ENCODE data around the gene WSB2. TPM values are rescaled to one million over a fixed set of nuclear protein-coding genes. Genes with fewer than 3 reads are reported as not detected.
"Not testable (repeated sequence)": the region's sequence is repeated elsewhere in the genome, so short reads cannot be mapped to it uniquely, and the experiment has no call there.

WSB2 gene
- polyA plus RNA-seq, 1 donor = 68.1 TPM

DNA sequence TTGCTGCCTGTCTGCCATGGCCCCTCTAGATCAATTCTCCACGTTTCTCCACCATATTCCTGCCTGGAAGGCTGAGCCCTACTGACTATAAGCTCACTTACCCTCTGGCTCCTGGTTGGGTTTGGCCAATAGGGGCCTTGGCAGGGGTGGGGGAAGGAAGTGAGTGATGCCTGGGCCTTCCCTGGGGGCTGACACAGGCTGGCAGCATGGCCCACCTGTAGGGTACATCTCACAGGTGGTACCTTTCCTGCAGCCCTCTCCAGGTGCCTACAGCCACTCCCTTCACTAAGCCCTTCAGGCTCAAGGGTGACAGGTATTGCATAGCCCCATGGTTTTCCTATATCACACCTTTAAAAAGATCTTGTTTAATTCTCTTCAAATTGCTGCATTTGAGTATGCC is 40.9 kb downstream of the WSB2 start:
- DNase-seq = no peak
- no peaks in the 10 kb centered on the region for H3K27me3 ChIP-seq (ENCODE audit: control insufficient read depth, insufficient read depth, low read length)
- H3K9me3 ChIP-seq (ENCODE audit: control insufficient read depth, low read depth, low read length) = no peaks in the 10 kb centered on the region
- H3K27ac ChIP-seq (ENCODE audit: low read length) = no peak overlapping the region
- no peak overlapping the region for H3K4me3 ChIP-seq (ENCODE audit: low read length)
- H3K36me3 ChIP-seq (ENCODE audit: control insufficient read depth, insufficient read depth, low read length) = peaks cover 32% of the 10 kb centered on the region
- WGBS (ENCODE audit: insufficient coverage, low lambda C conversion rate) = no CpG with 5 or more reads among the region's 1 CpG
- H3K4me1 ChIP-seq (ENCODE audit: control insufficient read depth, insufficient read depth, low read length) = no peaks in the 10 kb centered on the region

GRCh38 chr12:118017926-118018325 is 43.1 kb downstream of the WSB2 start:
- DNase-seq = no peak
- Histone ChIP-seq H3K4me3 (ENCODE audit: low read length) (no peak overlapping the region), H3K36me3 (ENCODE audit: control insufficient read depth, insufficient read depth, low read length) (peaks cover 27% of the 10 kb centered on the region)

GRCh38 chr12:118016424-118017264 is 44.3 kb downstream of the WSB2 start, which contains the start of gene RFC5:
TSS of gene RFC5 (plus strand) at chr12:118016703. CDS start at chr12:118016828, 125 bp downstream.
- H3K27ac ChIP-seq (ENCODE audit: low read length) = no peak within 1 kb of the TSS
- H3K9me3 ChIP-seq (ENCODE audit: control insufficient read depth, low read depth, low read length) = no peaks in the 10 kb centered on the region
- no peaks in the 10 kb centered on the region for H3K4me1 ChIP-seq (ENCODE audit: control insufficient read depth, insufficient read depth, low read length)
- DNase-seq = peak; percentile 96 to 97
- peak within 1 kb of the TSS; percentile 82 for H3K4me3 ChIP-seq (ENCODE audit: low read length)
- no peaks in the 10 kb centered on the region for H3K27me3 ChIP-seq (ENCODE audit: control insufficient read depth, insufficient read depth, low read length)
- H3K36me3 ChIP-seq (ENCODE audit: control insufficient read depth, insufficient read depth, low read length) = peaks cover 21% of the 10 kb centered on the region
- no CpG with 5 or more reads among the region's 61 CpGs for WGBS (ENCODE audit: insufficient coverage, low lambda C conversion rate)

More at GRCh38 chr12:118017926-118018325, 43.1 kb downstream of the WSB2 start:
- H3K9me3 ChIP-seq (ENCODE audit: control insufficient read depth, low read depth, low read length) = no peaks in the 10 kb centered on the region
- no peaks in the 10 kb centered on the region for H3K4me1 ChIP-seq (ENCODE audit: control insufficient read depth, insufficient read depth, low read length)
- no peaks in the 10 kb centered on the region for H3K27me3 ChIP-seq (ENCODE audit: control insufficient read depth, insufficient read depth, low read length)
- H3K27ac ChIP-seq (ENCODE audit: low read length) = no peak overlapping the region

DNA sequence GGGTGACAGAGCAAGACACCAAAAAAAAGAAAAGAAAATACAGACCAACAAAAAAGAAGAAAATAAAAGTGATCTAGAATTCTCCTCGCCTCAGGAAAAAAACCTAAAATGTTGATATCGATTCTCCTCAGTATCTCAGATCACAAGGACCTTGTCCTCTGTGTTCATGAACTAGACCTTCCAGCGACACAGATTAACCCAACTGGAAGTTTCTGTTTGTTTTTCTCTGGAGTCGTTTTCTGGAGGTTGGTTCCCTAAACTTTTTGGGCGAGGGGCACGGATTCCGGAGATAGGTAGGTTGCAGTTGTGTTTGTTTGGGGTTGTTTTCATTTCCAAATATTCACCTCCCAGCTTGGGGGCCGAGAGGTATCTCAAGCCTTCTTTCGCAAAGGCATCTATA is 45.0 kb downstream of the WSB2 start:
- WGBS (ENCODE audit: insufficient coverage, low lambda C conversion rate) = 25% methylated on average over 2 of the region's 9 CpGs
- Histone ChIP-seq H3K4me1 (ENCODE audit: control insufficient read depth, insufficient read depth, low read length) (no peaks in the 10 kb centered on the region), H3K27ac (ENCODE audit: low read length) (no peak overlapping the region), H3K36me3 (ENCODE audit: control insufficient read depth, insufficient read depth, low read length) (peaks cover 15% of the 10 kb centered on the region), H3K4me3 (ENCODE audit: low read length) (peak overlapping the region; percentile 82), H3K9me3 (ENCODE audit: control insufficient read depth, low read depth, low read length) (no peaks in the 10 kb centered on the region), H3K27me3 (ENCODE audit: control insufficient read depth, insufficient read depth, low read length) (no peaks in the 10 kb centered on the region)
- DNase-seq = no peak

DNA sequence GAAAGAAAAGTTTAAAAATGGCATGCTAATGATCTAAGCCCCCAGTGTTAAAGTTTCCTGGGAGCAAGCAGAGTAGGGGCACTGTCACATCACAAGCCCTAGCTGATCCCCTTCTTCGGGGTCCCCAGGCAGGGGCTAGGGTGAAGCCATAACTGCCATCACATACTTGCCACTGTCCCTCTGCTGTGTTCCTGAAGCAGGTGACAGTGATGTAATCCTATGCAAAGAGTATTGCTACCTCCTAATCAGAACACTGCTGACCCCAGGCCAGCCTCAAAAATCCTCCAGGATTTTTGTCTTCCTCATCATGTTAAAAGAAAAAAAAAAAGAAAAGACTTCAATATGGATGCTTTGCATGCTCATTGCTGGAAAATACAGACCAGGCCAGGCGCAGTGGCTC is 45.7 kb downstream of the WSB2 start:
- WGBS (ENCODE audit: insufficient coverage, low lambda C conversion rate) = no CpG with 5 or more reads among the region's 2 CpGs

DNA sequence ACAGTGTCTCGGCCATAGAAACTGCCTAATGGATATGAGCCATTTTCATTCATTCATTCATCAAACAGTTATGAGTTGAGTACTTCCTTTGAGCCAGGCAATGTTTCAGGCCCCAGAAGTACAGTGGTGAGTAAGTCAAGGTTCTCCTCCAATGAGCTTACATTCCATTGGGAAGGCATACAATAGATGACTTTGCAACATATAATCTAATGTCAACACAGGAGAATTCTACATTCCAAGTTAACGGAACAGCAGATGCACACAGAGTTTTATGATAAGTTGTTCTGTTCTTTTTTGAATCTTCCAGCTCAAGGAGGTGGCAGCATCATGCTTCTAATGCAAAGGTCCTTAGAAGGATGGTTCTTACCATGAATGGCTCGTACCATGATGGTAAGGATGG is 47.7 kb downstream of the WSB2 start:
- Histone ChIP-seq H3K4me3 (ENCODE audit: low read length) (no peak overlapping the region), H3K27me3 (ENCODE audit: control insufficient read depth, insufficient read depth, low read length) (no peaks in the 10 kb centered on the region), H3K36me3 (ENCODE audit: control insufficient read depth, insufficient read depth, low read length) (no peaks in the 10 kb centered on the region), H3K9me3 (ENCODE audit: control insufficient read depth, low read depth, low read length) (no peaks in the 10 kb centered on the region), H3K4me1 (ENCODE audit: control insufficient read depth, insufficient read depth, low read length) (no peaks in the 10 kb centered on the region), H3K27ac (ENCODE audit: low read length) (no peak overlapping the region)
- no peak for DNase-seq
- WGBS (ENCODE audit: insufficient coverage, low lambda C conversion rate) = no CpG with 5 or more reads among the region's 3 CpGs

More for the DNA sequence above, 45.7 kb downstream of the WSB2 start:
- Histone ChIP-seq H3K4me1 (ENCODE audit: control insufficient read depth, insufficient read depth, low read length) (no peaks in the 10 kb centered on the region), H3K4me3 (ENCODE audit: low read length) (no peak overlapping the region), H3K27me3 (ENCODE audit: control insufficient read depth, insufficient read depth, low read length) (no peaks in the 10 kb centered on the region), H3K36me3 (ENCODE audit: control insufficient read depth, insufficient read depth, low read length) (peaks cover 12% of the 10 kb centered on the region), H3K27ac (ENCODE audit: low read length) (no peak overlapping the region), H3K9me3 (ENCODE audit: control insufficient read depth, low read depth, low read length) (no peaks in the 10 kb centered on the region)
- no peak for DNase-seq

GRCh38 chr12:118011961-118012360 is 49.0 kb downstream of the WSB2 start:
- DNase-seq = no peak
- no peaks in the 10 kb centered on the region for H3K9me3 ChIP-seq (ENCODE audit: control insufficient read depth, low read depth, low read length)
- no peaks in the 10 kb centered on the region for H3K36me3 ChIP-seq (ENCODE audit: control insufficient read depth, insufficient read depth, low read length)
- no peak overlapping the region for H3K4me3 ChIP-seq (ENCODE audit: low read length)
- no peaks in the 10 kb centered on the region for H3K4me1 ChIP-seq (ENCODE audit: control insufficient read depth, insufficient read depth, low read length)
- WGBS (ENCODE audit: insufficient coverage, low lambda C conversion rate) = no CpG with 5 or more reads among the region's 3 CpGs
- H3K27ac ChIP-seq (ENCODE audit: low read length) = no peak overlapping the region
- no peaks in the 10 kb centered on the region for H3K27me3 ChIP-seq (ENCODE audit: control insufficient read depth, insufficient read depth, low read length)

GRCh38 chr12:118011377-118011776 is 49.6 kb downstream of the WSB2 start:
- Histone ChIP-seq H3K27ac (ENCODE audit: low read length) (no peak overlapping the region), H3K4me1 (ENCODE audit: control insufficient read depth, insufficient read depth, low read length) (no peaks in the 10 kb centered on the region), H3K4me3 (ENCODE audit: low read length) (no peak overlapping the region), H3K27me3 (ENCODE audit: control insufficient read depth, insufficient read depth, low read length) (no peaks in the 10 kb centered on the region), H3K36me3 (ENCODE audit: control insufficient read depth, insufficient read depth, low read length) (no peaks in the 10 kb centered on the region), H3K9me3 (ENCODE audit: control insufficient read depth, low read depth, low read length) (no peaks in the 10 kb centered on the region)
- no peak for DNase-seq
- no CpG with 5 or more reads among the region's 3 CpGs for WGBS (ENCODE audit: insufficient coverage, low lambda C conversion rate)

GRCh38 chr12:118010903-118011302 is 50.1 kb downstream of the WSB2 start:
- no peak overlapping the region for H3K4me3 ChIP-seq (ENCODE audit: low read length)
- 100% methylated on average over 2 of the region's 3 CpGs for WGBS (ENCODE audit: insufficient coverage, low lambda C conversion rate)
- H3K27ac ChIP-seq (ENCODE audit: low read length) = no peak overlapping the region

DNA sequence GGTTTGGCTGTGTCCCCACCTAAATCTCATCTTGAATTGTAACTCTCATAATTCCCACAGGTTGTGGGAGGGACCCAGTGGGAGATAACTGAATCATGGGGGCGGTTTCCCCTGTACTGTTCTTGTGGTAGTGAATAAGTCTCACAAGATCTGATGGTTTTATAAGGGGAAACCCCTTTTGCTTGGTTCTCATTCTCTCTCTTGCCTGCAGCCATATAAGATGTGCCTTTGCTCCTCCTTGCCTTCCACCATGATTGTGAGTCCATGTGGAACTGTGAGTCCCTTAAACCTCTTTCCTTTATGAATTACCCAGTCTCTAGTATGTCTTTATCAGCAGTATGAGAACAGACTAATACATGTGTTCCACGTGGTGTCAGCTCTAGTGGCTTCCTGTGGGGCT is 61.2 kb downstream of the WSB2 start:
- H3K27me3 ChIP-seq (ENCODE audit: control insufficient read depth, insufficient read depth, low read length) = not testable (repeated sequence)

More at GRCh38 chr12:118010903-118011302, 50.1 kb downstream of the WSB2 start:
- H3K4me1 ChIP-seq (ENCODE audit: control insufficient read depth, insufficient read depth, low read length) = no peaks in the 10 kb centered on the region
- H3K27me3 ChIP-seq (ENCODE audit: control insufficient read depth, insufficient read depth, low read length) = no peaks in the 10 kb centered on the region
- no peaks in the 10 kb centered on the region for H3K36me3 ChIP-seq (ENCODE audit: control insufficient read depth, insufficient read depth, low read length)
- DNase-seq = no peak
- no peaks in the 10 kb centered on the region for H3K9me3 ChIP-seq (ENCODE audit: control insufficient read depth, low read depth, low read length)

DNA sequence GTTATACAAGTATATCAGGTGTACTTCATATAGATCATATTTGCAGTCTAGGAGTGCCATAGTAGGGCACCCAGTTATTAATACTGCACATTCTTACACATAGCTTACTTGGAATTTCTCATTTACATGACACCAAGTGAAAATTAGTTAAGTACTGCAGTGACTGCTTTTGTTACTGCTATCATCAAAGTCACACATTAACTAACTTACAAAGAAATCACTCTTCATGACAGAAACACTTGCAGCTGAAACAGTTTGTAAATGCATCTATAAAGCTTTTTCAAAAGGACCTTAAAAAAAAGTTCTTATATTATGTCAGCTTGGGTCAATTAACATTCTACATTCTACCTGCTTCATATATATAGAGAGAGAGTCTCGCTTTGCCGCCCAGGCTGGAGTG is 62.3 kb downstream of the WSB2 start:
- H3K27me3 ChIP-seq (ENCODE audit: control insufficient read depth, insufficient read depth, low read length) = peaks cover 2% of the 10 kb centered on the region
- H3K4me3 ChIP-seq (ENCODE audit: low read length) = no peak overlapping the region
- H3K4me1 ChIP-seq (ENCODE audit: control insufficient read depth, insufficient read depth, low read length) = no peaks in the 10 kb centered on the region
- WGBS (ENCODE audit: insufficient coverage, low lambda C conversion rate) = no CpG with 5 or more reads among the region's 2 CpGs
- no peaks in the 10 kb centered on the region for H3K9me3 ChIP-seq (ENCODE audit: control insufficient read depth, low read depth, low read length)
- no peaks in the 10 kb centered on the region for H3K36me3 ChIP-seq (ENCODE audit: control insufficient read depth, insufficient read depth, low read length)
- H3K27ac ChIP-seq (ENCODE audit: low read length) = no peak overlapping the region
- peak in 1 of 2 donors; percentile 3 for DNase-seq

More for the DNA sequence above, 61.2 kb downstream of the WSB2 start:
- WGBS (ENCODE audit: insufficient coverage, low lambda C conversion rate) = no CpG with 5 or more reads among the region's 2 CpGs
- H3K9me3 ChIP-seq (ENCODE audit: control insufficient read depth, low read depth, low read length); H3K4me1 ChIP-seq (ENCODE audit: control insufficient read depth, insufficient read depth, low read length); H3K4me3 ChIP-seq (ENCODE audit: low read length); DNase-seq; H3K36me3 ChIP-seq (ENCODE audit: control insufficient read depth, insufficient read depth, low read length); H3K27ac ChIP-seq (ENCODE audit: low read length): not testable (repeated sequence)
